Prostate gland (tissue), 2 donors: ENCODE results near the gene LPCAT3.

ENCODE experiments used
- CTCF ChIP-seq, 4 experiments: fragments of 200-600 bp in 2 of 4; fragments of 450-650 bp in 2 of 4; sonication (generic) in 2 of 4; IDR thresholded peaks; 1 replicate in 3 of 4; 2 replicates in 1 of 4; pipeline ENCODE4 v1.5.1; 2016 to 2019; ENCODE audit warnings: antibody characterized with exemption in 4 of 4, mild to moderate bottlenecking in 2 of 4, moderate library complexity in 2 of 4
- POLR2AphosphoS5 ChIP-seq: sonication (generic); formaldehyde crosslinking; IDR thresholded peaks from one replicate; pipeline ENCODE4 v1.6.1; 2017; ENCODE audit warnings: antibody characterized with exemption

GRCh38 chr12:7021956-7022355 is 3.7 kb upstream of the LPCAT3 start:
- TF ChIP-seq CTCF (IDR thresholded peaks at IDR 0.05) (no peak), POLR2AphosphoS5 (no peak)
